ENCODE results near the gene PPP1R9B. TPM values are rescaled to one million over a fixed set of nuclear protein-coding genes. Genes with fewer than 3 reads are reported as not detected.
A peak's percentile ranks its signal among the peaks of the same experiment; 100 is the strongest.

Gene PPP1R9B
- total RNA-seq, 1 donor from 2014 or later = 58.6 TPM

GRCh38 chr17:50091918-50092285 is 58.6 kb downstream of the PPP1R9B start:
- no peak for TF ChIP-seq CTCF (IDR thresholded peaks at IDR 0.05; ENCODE audit: unreplicated experiment)
- Mint-ChIP-seq H3K36me3 (peaks cover 6% of the 10 kb centered on the region), H3K27me3 (ENCODE audit: low read depth) (no peaks in the 10 kb centered on the region), H3K4me1 (peaks cover 14% of the 10 kb centered on the region), H3K27ac (no peak overlapping the region), H3K9me3 (no peaks in the 10 kb centered on the region), H3K4me3 (no peak overlapping the region)
- DNase-seq (ENCODE audit: low spot score in 2 of 2, unreplicated experiment in 2 of 2) = no peak

GRCh38 chr17:50090971-50091917 is 59.2 kb downstream of the PPP1R9B start:
- no peak for DNase-seq (ENCODE audit: low spot score in 2 of 2, unreplicated experiment in 2 of 2)
- Mint-ChIP-seq H3K4me1 (peaks cover 11% of the 10 kb centered on the region), H3K27me3 (ENCODE audit: low read depth) (no peaks in the 10 kb centered on the region), H3K36me3 (peaks cover 6% of the 10 kb centered on the region), H3K27ac (peak overlapping the region; percentile 50), H3K9me3 (no peaks in the 10 kb centered on the region), H3K4me3 (no peak overlapping the region)
- TF ChIP-seq CTCF (IDR thresholded peaks at IDR 0.05; ENCODE audit: unreplicated experiment) = no peak

- no peak for TF ChIP-seq CTCF (IDR thresholded peaks at IDR 0.05; ENCODE audit: unreplicated experiment)
- peaks cover 6% of the 10 kb centered on the region for H3K36me3 Mint-ChIP-seq
- no peak for DNase-seq (ENCODE audit: low spot score in 2 of 2, unreplicated experiment in 2 of 2)
- H3K9me3 Mint-ChIP-seq = no peaks in the 10 kb centered on the region
- H3K27ac Mint-ChIP-seq = no peak overlapping the region
- no peaks in the 10 kb centered on the region for H3K27me3 Mint-ChIP-seq (ENCODE audit: low read depth)
- H3K4me1 Mint-ChIP-seq = peaks cover under 1% of the 10 kb centered on the region
- H3K4me3 Mint-ChIP-seq = no peak overlapping the region
Measured at GRCh38 chr17:50090071-50090470, 60.4 kb downstream of the PPP1R9B start.

GRCh38 chr17:50088952-50089825 is 61.3 kb downstream of the PPP1R9B start:
- no peaks in the 10 kb centered on the region for H3K4me1 Mint-ChIP-seq

More at GRCh38 chr17:50088952-50089825, 61.3 kb downstream of the PPP1R9B start:
- Mint-ChIP-seq H3K4me3 (no peak overlapping the region), H3K27me3 (ENCODE audit: low read depth) (no peaks in the 10 kb centered on the region), H3K36me3 (peaks cover 9% of the 10 kb centered on the region), H3K9me3 (no peaks in the 10 kb centered on the region), H3K27ac (no peak overlapping the region)
- DNase-seq (ENCODE audit: low spot score in 2 of 2, unreplicated experiment in 2 of 2) = no peak
- TF ChIP-seq CTCF (IDR thresholded peaks at IDR 0.05; ENCODE audit: unreplicated experiment) = no peak
